Panc1 (cell line): Measurements from ENCODE around the gene DCAF17.

Experiments used
- POLR2AphosphoS5 ChIP-seq: IDR thresholded peaks from 2 replicates; pipeline ENCODE4 v1.6.1; 2012; ENCODE audit warnings: mild to moderate bottlenecking, low read depth, low read length, moderate library complexity
- SIN3A ChIP-seq: IDR thresholded peaks from 2 replicates; pipeline ENCODE4 v1.6.1; 2012; ENCODE audit warnings: low read depth, mild to moderate bottlenecking, low read length, moderate library complexity, borderline replicate concordance; ENCODE audit not compliant: insufficient read depth
- TCF7L2 ChIP-seq: IDR thresholded peaks from 2 replicates; pipeline ENCODE4 v1.6.1; 2011; ENCODE audit warnings: mild to moderate bottlenecking, low read depth, low read length, inconsistent platforms
- TF ChIP-seq, protein P1 (sequence below): fragments of 450-650 bp; IDR thresholded peaks from 2 replicates; pipeline ENCODE4 v1.5.1; 2017; ENCODE audit warnings: mild to moderate bottlenecking

DNA sequence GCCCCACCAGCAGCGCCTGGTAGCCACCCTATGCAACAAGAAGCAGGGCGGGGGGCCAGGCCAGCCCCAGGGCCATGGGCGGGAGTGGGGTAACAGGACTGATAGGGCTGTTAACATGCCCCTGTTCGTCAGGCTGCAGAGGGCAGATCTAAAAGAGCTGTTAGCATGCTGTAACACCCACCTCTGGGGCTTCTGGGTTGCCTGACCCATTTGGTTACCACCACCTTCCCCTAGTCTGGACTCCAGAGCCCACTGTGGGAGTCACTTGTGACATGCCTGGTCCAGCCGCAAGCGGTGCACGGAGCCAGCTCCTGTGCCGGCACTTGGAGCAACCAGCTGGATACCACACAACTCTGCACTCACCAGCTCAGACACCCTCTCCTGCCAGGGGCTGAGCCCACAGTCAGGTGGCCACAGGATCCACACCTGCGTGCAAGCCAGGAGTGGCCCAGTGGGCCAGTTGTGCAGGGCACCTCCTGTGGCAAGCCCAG lies 2.3 kb upstream of the DCAF17 start:
- TF ChIP-seq, protein P1, sequence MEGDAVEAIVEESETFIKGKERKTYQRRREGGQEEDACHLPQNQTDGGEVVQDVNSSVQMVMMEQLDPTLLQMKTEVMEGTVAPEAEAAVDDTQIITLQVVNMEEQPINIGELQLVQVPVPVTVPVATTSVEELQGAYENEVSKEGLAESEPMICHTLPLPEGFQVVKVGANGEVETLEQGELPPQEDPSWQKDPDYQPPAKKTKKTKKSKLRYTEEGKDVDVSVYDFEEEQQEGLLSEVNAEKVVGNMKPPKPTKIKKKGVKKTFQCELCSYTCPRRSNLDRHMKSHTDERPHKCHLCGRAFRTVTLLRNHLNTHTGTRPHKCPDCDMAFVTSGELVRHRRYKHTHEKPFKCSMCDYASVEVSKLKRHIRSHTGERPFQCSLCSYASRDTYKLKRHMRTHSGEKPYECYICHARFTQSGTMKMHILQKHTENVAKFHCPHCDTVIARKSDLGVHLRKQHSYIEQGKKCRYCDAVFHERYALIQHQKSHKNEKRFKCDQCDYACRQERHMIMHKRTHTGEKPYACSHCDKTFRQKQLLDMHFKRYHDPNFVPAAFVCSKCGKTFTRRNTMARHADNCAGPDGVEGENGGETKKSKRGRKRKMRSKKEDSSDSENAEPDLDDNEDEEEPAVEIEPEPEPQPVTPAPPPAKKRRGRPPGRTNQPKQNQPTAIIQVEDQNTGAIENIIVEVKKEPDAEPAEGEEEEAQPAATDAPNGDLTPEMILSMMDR = no peak
- TF ChIP-seq POLR2AphosphoS5 (no peak), SIN3A (no peak), TCF7L2 (no peak)
